ENCODE measurements around the gene FREM3.
"Not testable (repeated sequence)": the region's sequence is repeated elsewhere in the genome, so short reads cannot be mapped to it uniquely, and the experiment has no call there.

Gene FREM3

DNA sequence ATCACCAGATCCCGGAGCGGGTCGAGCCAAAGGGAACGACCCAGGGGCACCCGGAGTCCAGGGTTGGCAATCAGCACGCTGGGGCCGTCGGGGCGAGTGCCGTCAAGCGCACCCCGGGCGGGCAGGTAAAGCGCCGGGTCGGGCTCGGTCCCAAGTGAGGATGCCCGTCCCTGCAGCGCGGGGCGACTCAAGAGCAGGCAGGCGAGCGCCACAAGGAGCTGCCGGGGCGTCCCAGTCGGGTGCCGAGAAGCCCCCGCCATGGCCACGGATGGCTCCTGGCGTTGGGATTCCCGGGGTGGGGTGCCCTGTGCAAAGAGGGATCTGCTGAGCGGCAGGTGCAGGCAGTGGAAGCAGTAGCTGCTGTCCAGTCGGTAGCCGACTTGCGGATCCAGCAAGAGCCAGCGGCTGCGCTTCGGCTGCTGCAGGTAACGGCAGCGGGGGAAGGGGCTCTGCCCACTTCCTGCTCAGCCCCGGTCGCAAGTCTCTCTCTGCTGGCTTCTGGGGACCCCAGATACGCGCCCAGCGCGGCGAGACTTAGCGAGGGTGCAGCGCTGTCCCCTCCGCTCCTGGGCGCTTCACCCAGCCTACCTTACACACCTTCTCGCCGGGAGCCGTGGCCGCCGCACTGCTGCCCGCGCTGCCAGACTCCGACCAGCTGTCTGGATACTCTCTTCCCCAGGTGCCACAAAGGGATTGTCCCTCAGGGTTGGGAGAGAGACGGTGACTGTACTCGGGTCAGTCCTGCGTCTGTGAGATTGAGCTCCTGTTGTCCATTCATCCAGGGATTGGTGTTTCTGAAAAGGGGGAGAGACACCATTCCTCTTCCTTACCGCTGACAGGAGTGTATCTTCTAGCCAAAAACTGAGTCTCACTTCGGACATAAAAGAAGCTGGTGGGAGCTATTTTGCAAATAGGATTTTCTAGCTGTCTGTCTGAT, at the start of gene FREM3:
FREM3 (minus strand) TSS at position 260 of the 937 bp plus-strand sequence; CDS start at position 260, 0 bp downstream.
- DNase-seq = no peak

DNA sequence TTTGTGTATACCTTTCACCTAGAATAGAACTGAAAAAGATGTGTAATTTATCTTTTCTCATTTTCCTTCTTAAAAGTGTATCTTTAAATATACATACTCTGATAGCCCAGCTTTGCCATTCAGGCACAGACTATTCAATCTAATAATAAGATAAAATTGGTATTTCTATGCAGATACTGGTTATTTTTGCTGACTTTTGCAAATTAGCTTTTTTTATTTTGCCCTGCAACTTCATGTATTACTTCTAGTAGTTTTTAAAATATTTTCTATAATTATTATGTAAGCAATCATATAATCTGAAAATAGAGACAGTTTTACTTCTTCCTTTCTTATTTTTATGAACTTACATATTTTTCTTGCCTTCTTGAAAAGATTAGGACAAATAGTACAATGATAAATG, 45.4 kb upstream of the FREM3 start:
- DNase-seq = no peak

DNA sequence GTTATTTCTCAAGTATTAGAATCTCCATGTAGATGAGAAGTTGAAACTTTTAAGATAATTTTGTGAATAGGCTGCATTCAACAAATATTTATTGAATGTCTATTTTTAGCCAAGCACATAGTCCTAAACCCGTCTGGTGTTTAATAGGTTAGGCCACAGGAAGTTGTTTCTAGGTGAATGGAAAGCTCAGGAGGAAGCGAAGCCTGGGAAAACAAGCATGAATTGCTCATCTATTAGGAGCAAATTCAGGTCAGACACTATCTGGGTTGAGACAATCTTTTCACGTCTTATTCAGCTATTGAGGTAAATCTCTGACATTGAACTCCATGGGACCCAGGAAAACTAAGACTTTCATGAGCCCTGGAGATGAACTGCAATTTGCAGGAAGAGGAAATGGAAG, 43.1 kb upstream of the FREM3 start:
- DNase-seq = no peak

DNA sequence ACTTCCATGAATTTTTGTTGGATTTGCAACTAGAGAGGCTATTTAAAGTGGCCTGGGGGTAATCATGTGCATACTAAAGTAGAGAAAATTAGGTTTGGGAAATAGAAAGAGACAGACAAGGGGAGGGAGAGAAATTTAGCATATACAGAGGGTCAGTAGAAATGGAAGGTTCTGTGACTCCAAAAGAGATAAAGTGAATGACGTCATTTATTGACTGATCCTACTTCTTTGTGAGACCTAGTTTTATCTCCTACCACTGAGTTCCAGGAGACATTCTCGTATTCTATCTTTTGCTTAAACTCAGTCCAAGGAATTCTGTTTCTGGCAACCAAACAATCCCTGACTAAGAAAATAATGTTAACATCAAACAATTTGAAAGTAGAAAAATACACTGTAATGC, 42.4 kb upstream of the FREM3 start:
- DNase-seq = no peak

DNA sequence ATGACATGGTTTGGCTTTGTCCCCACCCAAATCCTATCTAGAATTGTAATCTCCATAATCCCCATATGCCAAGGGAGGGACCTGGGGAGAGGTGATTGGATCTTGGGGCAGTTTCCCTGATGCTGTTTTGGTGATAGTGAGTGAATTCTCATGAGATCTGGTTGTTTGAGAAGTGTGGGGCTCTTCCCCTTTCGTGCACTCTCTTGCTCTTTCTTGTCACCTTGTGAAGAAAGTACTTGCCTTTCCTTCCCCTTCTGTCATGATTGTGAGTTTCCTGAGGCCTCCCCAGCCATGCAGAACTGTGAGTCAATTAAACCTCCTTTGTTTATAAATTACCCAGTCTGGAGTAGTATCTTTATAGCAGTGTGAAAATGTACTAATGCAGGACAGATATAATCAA, 36.4 kb upstream of the FREM3 start:
- no peak for DNase-seq

DNA sequence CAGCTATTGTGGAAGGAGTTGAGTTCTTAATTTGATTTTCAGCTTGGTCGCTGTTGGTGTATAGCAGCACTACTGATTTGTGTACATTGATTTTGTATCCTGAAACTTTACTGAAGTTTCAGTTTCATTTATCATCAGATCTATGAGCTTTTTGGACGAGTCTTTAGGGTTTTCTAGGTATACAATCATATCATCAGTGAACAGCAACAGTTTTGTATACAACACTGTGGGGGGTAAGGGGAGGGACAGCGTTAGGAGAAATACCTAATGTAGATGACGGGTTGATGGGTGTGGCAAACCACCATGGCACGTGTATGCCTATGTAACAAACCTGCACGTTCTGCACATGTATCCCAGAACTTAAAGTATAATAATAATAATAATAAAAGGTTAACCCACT, 35.6 kb upstream of the FREM3 start:
- not testable (repeated sequence) for DNase-seq

DNA sequence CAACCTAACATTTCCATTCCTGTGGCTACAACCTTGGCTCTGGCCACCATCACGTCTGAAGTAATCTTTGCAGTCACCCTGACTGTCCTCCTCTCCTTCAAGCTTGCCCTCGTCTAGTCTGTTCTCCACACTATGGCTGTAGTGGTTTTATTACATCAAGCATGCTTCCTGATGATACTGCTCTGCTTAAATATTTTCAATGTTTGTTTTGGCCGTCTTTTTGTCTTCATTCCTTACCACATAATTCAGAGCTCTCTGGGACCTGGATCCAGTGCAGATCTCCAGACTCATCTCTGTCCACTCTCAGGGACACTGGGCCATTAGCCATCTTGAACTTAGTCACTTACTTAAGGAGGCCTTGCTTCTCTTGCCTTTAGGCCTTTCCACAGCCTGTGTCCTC, 27.7 kb upstream of the FREM3 start:
- no peak for DNase-seq

DNA sequence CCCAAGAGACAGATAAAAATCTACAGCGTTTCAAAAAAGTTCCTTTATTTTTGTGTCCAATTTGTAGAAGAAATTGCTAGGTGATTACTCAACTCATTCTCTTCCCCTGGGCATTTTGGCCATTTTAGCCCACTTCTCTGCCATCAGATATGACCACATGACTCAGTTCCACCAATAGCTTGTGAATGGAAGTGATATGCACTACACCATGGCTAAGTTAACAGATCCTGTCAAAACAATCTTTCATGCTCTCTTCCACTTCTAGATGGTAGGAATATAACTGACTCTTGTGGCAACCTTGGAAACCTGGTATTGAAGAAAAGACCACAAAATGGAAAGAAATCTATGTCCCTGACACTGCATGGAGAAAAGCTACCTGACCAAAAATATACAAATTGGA, 26.2 kb upstream of the FREM3 start:
- no peak for DNase-seq

DNA sequence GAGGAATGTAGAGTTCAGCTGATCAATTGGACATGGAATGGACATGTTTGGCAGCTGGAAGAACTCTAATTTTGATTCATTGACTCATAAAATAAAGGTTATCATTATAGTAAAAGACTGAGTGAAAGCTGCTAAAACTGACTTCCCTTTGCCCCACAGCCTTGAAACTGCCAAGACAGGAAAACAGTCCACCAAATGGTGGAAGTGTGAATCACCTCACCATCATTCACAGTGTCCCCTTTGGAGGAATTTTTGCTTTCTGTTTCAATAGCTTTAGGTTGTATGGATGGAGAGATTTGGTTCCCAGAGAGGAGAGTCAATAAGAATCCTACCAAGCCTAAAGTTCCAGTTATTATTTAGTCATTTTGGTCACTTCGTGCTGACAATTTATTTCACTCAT, 20.8 kb upstream of the FREM3 start:
- DNase-seq = no peak

DNA sequence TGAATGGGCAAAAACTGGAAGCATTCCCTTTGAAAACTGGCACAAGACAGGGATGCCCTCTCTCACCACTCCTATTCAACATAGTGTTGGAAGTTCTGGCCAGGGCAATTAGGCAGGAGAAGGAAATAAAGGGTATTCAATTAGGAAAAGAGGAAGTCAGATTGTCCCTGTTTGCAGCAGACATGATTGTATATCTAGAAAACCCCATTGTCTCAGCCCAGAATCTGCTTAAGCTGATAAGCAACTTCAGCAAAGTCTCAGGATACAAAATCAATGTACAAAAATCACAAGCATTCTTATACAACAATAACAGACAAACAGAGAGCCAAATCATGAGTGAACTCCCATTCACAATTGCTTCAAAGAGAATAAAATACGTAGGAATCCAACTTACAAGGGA, 18.3 kb upstream of the FREM3 start:
- not testable (repeated sequence) for DNase-seq

DNA sequence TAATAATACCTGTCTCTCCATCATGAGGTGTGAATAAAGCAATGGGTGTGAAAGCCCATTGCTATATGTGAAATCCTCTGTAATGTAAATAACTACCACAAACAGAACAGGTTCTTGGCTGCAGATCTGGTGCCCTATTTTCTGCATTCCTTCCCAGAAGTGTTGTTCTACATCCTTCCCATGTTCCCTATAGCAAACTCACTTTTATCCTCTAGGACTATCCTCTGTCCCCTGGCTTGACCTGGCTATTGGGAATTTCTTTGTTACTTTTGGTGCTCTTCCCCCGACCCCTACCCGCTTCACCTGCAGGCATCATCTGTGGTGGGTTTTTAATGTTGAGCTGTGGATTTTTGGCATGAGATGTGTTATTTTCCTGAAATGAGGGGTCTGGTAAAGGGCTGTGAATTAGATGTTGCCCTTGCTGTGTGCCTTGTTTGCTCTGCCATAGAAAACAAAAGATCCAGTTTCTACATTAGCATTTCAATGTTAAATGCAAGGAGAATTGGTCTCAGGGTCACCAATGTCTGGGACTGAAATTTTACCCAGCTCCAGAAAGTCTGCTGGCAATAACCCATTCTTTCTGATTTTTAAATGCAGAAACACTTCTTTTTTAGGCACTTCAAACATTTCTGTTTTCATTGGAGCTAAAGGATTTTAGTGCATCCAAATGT, 13.6 kb upstream of the FREM3 start:
- DNase-seq = no peak

DNA sequence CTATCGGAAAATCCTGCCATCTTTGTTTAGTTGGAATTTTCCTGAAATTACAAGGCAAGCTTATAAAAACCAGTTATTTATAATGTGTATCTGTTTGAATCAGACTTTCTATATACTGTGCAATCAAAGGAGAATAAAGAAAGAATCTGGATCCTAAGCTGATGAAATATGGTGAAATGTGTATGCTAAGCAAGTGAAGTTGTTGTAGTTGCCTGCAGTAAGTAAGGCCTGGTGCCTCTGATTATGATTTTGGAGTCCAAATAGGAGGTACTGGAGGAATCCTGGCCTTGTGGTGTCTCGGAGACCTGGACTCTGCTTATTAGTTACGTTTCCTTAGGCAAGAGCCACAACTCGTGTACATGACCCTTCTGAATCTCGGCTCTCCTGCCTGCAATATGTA, 13.1 kb upstream of the FREM3 start:
- DNase-seq = no peak

DNA sequence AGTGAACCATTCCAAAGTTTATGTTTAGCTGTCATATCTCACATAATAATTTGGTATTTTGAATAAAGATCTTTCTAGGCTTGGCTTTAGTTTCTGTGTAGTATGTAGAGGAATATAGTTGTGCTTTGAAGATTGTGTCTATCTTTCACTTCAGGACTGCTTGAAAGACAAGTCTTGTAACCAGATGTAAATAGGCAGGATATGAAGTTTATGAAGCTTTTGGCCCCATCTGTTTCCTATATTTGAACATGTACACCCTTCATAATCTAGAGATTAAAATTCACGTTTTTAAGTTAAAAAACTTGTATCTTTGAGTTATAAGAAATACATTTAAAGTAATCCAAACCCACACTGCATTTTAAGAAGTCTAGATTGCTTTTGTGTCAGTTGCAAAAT, 11.7 kb upstream of the FREM3 start:
- no peak for DNase-seq

DNA sequence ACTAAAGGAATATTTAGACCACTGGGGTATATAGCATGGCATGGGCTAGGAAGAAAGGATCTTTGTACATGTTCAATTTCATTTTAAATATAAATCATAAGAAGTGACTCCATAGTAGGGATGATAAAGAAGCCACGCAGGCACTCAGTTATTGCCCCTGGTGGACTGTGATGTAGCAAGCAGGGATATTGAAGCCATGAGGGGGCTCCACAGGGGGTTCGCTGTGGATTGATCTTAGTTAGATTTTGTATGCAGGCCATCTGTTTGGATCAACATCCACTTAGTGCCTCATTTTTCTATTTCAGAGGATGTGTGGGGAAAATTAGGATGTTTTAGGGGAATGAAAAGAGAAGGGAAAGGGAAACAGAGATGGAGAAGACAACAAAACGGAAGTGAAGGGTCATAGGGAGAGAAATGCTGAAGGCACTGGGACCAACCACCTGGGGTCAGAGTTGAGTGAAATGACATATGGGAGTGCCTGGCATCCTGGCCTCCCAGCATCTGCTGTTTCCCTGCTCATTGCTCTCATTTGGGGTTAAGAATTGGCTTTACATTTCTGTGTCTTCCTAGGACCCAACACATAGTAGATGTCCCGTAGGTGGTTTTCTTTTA, 11.2 kb upstream of the FREM3 start:
- DNase-seq = no peak

DNA sequence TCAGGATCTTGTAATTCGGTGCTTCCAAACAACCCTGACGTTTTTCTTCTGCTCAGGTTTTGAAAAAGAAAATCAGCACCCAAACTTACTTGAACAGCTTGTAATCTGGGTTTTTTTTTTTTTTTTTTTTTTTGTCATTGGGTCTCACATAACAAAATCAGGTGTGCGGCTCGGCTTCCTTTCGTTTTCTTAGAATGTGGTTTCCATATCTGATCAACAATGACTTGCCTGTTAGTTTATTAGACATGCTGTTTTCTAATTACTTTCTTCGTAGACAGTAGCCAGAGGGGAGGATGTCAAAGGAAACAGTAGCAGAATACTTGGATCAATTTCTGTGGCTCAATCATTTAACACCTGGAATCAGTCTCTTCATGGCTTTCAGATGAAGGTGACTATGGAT, 890 bp upstream of the FREM3 start:
- DNase-seq = no peak

DNA sequence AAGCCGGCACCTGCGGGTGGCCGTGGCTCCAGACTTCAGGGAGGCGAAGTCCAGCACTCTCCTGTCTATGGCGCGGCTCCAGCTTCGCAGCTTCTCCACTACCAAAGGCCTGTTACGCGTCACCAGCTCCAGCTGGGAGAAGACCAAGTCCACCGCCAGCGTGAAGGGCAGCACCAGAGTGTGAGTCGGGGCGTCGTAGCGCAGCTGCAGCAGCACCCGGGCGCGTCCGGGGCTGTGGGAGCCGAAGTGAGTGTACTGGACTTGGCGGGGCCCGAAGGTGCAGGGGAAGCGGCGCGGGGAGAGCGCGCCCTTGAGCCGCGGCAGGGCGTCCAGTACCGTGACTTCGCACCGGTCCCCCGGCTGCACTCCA, 444 bp downstream of the FREM3 start:
- DNase-seq = no peak

DNA sequence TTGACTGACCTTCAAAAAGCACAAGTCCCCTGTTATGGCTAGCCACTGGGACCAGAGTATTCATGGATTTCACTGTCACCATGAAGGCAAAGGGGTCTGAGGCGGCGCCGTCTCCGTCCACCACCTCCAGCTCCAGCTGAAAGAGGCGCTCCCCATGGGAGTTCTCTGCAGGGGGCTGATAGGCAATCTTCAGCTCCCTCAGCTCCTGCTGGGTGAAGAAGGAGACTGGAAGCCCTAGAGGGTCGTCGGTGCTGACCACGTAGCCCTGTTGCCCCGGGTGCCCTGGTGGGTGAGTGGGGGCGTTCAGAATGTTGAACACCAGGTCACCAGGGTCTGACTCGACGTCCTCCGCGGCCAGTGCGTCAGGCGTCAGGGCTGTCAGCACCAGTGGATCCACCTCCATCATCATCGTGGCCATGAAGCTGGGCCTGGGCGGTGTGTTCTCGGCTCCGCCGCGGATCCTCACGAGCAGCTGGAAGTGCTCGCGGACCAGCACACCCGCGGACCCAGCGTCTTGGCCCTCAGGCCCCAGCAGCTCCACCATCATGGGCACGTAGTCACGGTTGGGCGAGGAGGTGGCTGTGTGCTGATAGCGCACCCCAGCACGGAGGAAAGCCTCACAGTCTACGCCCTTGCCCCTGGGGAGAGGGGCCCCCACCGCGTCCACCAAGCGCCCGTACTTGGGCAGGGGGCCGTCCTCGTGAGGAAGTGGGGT, 987 bp downstream of the FREM3 start:
- no peak for DNase-seq

DNA sequence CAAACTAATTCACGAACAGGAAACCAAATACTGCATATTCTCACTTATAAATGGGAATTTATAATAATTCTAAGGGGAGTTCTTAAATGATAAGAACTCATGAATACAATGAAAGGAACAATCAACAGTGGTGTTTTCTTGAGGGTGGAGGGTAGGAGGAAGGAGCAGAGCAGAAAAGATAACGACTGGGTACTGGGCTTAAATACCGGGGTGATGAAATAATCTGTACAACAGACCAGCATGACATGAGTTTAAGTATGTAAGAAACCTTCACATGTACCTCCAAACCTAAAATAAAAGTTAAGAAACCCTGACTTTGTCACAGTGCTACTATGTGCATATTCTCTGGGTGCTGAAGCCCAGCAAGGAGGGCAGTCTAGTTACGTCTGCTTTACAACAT, 6.6 kb downstream of the FREM3 start:
- DNase-seq = no peak

DNA sequence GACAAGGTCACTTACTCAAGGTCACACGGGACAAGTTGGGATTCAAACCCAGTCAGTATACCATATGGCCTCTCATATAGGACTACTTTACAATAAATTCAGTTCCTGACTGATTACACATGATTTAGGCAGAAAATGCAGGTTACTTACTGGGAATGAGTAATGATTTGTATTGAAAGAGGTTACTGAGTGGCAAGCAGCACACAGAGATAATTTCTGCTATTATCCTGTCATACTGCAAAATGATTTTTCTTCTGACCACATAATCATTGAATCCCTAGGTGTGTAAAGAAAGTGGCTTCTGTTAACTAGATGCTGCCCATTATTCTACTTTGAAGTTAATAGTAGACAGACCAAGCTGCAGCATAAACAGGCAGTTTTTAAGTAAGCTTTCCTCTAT, 8.2 kb downstream of the FREM3 start:
- DNase-seq = no peak

DNA sequence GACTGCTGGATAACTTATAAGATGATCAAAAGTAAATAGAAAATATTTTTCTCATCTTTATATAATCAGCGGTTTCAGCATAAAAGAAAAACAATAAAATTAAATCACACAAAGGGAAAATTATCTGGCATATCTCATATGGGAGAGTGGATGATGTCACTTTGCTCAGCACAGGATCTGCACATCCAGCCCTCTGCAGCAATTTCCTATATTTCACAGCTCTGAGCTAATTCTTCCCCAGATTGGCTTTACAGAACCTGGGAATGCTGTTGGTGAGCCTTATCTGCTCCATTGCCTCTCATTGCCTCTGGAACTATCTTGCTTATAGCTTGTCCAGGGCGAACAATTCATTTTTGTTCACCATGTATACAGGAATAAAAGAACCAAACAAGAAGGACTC, 21.0 kb downstream of the FREM3 start:
- DNase-seq = no peak

DNA sequence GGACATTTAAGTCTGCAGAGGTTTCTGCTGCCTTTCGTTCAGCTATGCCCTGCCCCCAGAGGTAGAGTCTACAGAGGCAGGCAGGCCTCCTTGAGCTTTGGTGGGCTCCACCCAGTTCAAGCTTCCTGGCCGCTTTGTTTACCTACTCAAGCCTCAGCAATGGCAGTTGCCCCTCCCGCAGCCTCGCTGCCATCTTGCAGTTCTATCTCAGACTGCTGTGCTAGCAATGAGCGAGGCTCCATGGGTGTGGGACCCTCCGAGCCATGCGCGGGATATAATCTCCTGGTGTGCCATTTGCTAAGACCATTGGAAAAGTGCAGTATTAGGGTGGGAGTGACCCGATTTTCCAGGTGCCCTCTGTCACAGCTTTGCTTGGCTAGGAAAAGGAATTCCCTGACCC, 26.8 kb downstream of the FREM3 start:
- not testable (repeated sequence) for DNase-seq

DNA sequence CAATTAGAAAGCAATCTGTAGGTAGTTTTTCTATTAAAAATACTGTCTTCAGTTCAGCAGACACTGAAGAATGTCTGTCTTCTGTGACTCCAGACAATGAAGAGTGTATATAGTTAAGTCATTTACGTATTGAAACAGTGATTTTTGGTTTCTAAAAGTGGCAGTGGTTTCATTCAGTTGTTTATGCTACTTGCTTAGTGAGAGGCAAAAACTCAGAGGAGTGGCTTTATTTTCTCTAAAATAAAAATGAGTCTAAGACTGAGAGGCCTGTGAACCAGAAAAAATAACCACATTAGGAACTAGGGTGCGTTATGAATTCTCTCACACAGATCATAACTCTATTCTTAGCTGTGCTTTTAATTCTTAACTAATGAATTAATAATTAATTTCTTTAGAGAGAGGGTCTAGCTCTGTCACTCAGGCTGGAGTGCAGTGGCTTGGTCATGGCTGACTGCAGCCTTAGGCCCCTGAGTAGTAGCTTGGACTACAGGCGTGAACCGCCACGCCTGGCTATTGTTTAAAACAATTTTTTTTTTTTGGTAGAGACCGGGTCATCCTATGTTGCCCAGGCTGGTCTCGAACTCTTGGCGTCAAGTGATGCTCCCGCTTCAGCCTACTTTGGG, 31.4 kb downstream of the FREM3 start:
- no peak for DNase-seq

DNA sequence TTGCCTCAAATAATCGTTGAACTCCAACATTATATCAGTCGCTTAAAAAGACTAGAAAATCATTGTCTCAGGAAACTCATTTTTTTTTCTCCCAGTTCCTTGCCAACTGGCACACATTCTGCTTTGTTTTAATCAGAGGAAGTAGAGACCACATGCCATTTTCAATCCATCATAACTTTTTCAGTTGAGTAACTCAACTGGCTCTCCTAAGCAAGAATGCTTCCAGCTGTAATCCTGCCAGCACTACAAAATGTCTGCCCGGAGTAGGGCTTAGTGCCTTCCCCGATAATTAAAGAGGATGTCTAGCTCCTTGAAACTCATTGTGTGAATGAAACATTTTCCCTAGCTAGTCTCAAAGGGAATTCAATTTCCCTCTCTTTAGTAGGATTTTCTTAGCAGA, 33.0 kb downstream of the FREM3 start:
- DNase-seq = no peak

Data from stimulated activated CD4-positive, alpha-beta T cell treated with anti-CD3 and anti-CD28 coated beads, Interleukin-1b, Interleukin-23, amount 100 ng/mL, for 48 hours (primary cell).